AG04450 (cell line): ENCODE results near the gene IGFBP6. TPM values are rescaled to one million over a fixed set of nuclear protein-coding genes. Genes with fewer than 3 reads are reported as not detected.

Source experiments
- CTCF ChIA-PET: fragments of 300-600, 350-600 bp; formaldehyde crosslinking; extraction: SDS; loops from one replicate; lab custom pipeline; 2022; ENCODE audit warnings: antibody characterized with exemption, inconsistent platforms; lab: Charles Lee
- POLR2A ChIA-PET: fragments of 350-600 bp; formaldehyde crosslinking; extraction: SDS; loops from one replicate; lab custom pipeline; 2021; ENCODE audit warnings: antibody characterized with exemption, inconsistent platforms; lab: Yijun Ruan, JAX
- DNase-seq: peaks from one replicate; pipeline ENCODE4 v3.0.0-alpha.2; 2011; ENCODE audit warnings: low read depth, low spot score
- H3K27ac ChIP-seq: one replicate; pipeline ENCODE4 v1.5.1; 2012; ENCODE audit warnings: low read depth, low read length, control low read depth
- H3K27me3 ChIP-seq: one replicate; pipeline ENCODE4 v1.6.0; 2012; ENCODE audit warnings: low read length; ENCODE audit not compliant: control insufficient read depth, insufficient read depth
- H3K4me3 ChIP-seq: 2 replicates; pipeline ENCODE4 v1.5.1; 2011; ENCODE audit warnings: mild to moderate bottlenecking, low read depth, low read length, control low read depth
- H3K9me3 ChIP-seq: 2 replicates; pipeline ENCODE4 v1.5.1; 2012; ENCODE audit warnings: low read length; ENCODE audit not compliant: control insufficient read depth, insufficient read depth
- CTCF ChIP-seq: IDR thresholded peaks from 2 replicates; pipeline ENCODE4 v1.5.1; 2011; ENCODE audit warnings: low read depth, low read length, control low read depth, inconsistent platforms
- polyA plus RNA-seq: library from polyadenylated mRNA; depleted of rRNA; stranded (reverse); fragments of >200 nt; gene quantifications from 2 replicates; pipeline ENCODE4 v1.2.3, GENCODE V29; 2011

Gene IGFBP6
- polyA plus RNA-seq, 1 experiment = 182 TPM

GRCh38 chr12:53056901-53057300 lies 40.6 kb upstream of the IGFBP6 start:
- ChIA-PET POLR2A (interaction anchor here (1.2 kb wide), 1 partner anchor 9 kb away, joined by 4 read pairs; no protein-coding TSS in a partner anchor), CTCF (interaction anchor here (1.5 to 1.9 kb wide), 2 partner anchors 9 to 141 kb away, joined by 4 to 12 read pairs; no protein-coding TSS in a partner anchor)
- H3K4me3 ChIP-seq = no peak overlapping the region
- no peak overlapping the region for H3K27ac ChIP-seq
- no peaks in the 10 kb centered on the region for H3K27me3 ChIP-seq
- no peaks in the 10 kb centered on the region for H3K9me3 ChIP-seq
- TF ChIP-seq CTCF = no peak
- no peak for DNase-seq

GRCh38 chr12:53057816-53058500 lies 39.5 kb upstream of the IGFBP6 start:
- H3K27ac ChIP-seq = no peak overlapping the region
- ChIA-PET POLR2A (interaction anchor here (1.2 kb wide), 1 partner anchor 8 kb away, joined by 4 read pairs; no protein-coding TSS in a partner anchor), CTCF (interaction anchor here (1.5 to 1.9 kb wide), 2 partner anchors 8 to 140 kb away, joined by 4 to 12 read pairs; no protein-coding TSS in a partner anchor)
- no peak overlapping the region for H3K4me3 ChIP-seq
- no peaks in the 10 kb centered on the region for H3K9me3 ChIP-seq
- H3K27me3 ChIP-seq = no peaks in the 10 kb centered on the region
- DNase-seq = no peak
- no peak for TF ChIP-seq CTCF

DNA sequence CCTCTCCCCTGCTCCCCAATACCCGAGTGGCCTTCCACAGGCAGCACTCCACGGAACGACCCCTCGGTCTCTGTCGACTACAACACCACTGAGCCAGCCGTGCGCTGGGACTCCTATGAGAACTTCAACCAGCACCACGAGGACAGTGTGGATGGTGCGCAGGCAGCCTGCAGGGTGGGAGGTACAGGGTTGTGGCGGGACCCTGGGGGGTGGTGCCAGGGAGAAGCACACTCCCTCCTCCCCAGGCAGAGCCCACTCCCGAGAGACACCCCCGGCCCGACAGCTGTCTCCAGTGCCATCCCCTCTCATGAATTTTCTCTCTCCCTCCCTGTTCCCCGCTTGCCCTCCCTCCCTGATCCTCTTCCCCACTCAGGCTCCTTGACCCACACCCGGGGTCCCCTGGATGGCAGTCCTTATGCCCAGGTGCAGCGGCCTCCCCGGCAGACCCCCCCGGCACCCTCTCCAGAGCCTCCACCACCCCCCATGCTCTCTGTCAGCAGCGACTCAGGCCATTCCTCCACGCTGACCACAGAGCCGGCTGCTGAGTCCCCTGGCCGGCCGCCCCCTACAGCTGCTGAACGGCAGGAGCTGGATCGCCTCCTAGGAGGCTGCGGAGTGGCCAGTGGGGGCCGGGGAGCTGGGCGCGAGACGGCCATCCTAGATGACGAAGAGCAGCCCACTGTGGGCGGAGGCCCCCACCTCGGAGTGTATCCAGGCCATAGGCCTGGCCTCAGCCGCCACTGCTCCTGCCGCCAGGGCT lies 38.6 kb upstream of the IGFBP6 start:
- no peaks in the 10 kb centered on the region for H3K9me3 ChIP-seq
- ChIA-PET POLR2A (interaction anchor here (0.6 to 1.3 kb wide), 4 partner anchors 11 to 38 kb away, joined by 3 to 4 read pairs (median 3); no protein-coding TSS in a partner anchor), CTCF (no interaction called here)
- no peak for TF ChIP-seq CTCF
- no peak overlapping the region for H3K4me3 ChIP-seq
- DNase-seq = no peak
- H3K27me3 ChIP-seq = no peaks in the 10 kb centered on the region
- no peak overlapping the region for H3K27ac ChIP-seq

DNA sequence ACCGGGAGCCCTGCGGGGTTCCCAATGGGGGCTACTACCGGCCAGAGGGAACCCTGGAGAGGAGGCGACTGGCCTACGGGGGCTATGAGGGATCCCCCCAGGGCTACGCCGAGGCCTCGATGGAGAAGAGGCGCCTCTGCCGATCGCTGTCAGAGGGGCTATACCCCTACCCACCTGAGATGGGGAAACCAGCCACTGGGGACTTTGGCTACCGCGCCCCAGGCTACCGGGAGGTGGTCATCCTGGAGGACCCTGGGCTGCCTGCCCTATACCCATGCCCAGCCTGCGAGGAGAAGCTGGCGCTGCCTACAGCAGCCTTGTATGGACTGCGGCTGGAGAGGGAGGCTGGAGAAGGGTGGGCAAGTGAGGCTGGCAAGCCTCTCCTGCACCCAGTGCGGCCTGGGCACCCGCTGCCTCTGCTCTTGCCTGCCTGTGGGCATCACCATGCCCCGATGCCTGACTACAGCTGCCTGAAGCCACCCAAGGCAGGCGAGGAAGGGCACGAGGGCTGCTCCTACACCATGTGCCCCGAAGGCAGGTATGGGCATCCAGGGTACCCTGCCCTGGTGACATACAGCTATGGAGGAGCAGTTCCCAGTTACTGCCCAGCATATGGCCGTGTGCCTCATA lies 37.9 kb upstream of the IGFBP6 start:
- no peak for TF ChIP-seq CTCF
- H3K27me3 ChIP-seq = no peaks in the 10 kb centered on the region
- no peak overlapping the region for H3K27ac ChIP-seq
- H3K4me3 ChIP-seq = no peak overlapping the region
- ChIA-PET POLR2A (interaction anchor here (0.6 to 1.3 kb wide), 3 partner anchors 11 to 16 kb away, joined by 3 to 4 read pairs (median 3); no protein-coding TSS in a partner anchor), CTCF (interaction anchor here (0.6 kb wide), 1 partner anchor 138 kb away, joined by 3 read pairs; no protein-coding TSS in a partner anchor)
- no peak for DNase-seq
- no peaks in the 10 kb centered on the region for H3K9me3 ChIP-seq
